Measurements from ENCODE around the gene PDK4. TPM values are rescaled to one million over a fixed set of nuclear protein-coding genes. Genes with fewer than 3 reads are reported as not detected.
"Not testable (repeated sequence)": the region's sequence is repeated elsewhere in the genome, so short reads cannot be mapped to it uniquely, and the experiment has no call there.

PDK4 gene
- total RNA-seq, 2 experiments from 2014 or later = not detected

DNA sequence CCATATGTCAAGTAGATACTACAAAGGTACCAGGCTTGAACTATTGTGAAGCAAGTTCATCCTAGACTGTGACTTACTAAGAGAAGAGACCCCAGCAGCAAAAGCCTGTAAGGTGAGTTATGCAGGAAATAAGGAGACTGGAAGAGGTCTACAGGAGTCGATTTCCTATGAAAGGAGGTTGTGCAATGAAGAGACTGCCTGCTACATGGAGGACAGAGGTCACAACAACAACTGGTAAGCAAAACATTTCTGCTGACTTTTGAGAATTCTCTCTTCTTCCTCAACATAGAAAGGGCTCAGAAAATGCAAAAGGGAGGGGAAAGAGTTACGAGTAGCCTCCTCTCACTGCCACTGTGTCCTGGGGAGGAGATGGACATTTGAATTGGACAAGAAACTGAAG is 42.4 kb downstream of the PDK4 start:
- DNase-seq (no peak), ATAC-seq (no peak)
- Mint-ChIP-seq H3K4me3 (no peak overlapping the region), H3K36me3 (ENCODE audit: low read depth) (no peaks in the 10 kb centered on the region), H3K4me1 (no peaks in the 10 kb centered on the region), H3K27me3 (peaks cover 11% of the 10 kb centered on the region), H3K27ac (no peak overlapping the region), H3K9me3 (ENCODE audit: low read depth) (no peaks in the 10 kb centered on the region)
- ChIA-PET POLR2A (no interaction called here), CTCF (no interaction called here)
- intact Hi-C loops (cut with DNase I, micrococcal nuclease) = no loop called here

- H3K27ac Mint-ChIP-seq = not testable (repeated sequence)
Measured at GRCh38 chr7:95552010-95552926, 44.0 kb downstream of the PDK4 start.

GRCh38 chr7:95550546-95550945 is 45.8 kb downstream of the PDK4 start:
- no peak for DNase-seq
- no peak for ATAC-seq
- Mint-ChIP-seq H3K4me1 (no peaks in the 10 kb centered on the region), H3K36me3 (ENCODE audit: low read depth) (no peaks in the 10 kb centered on the region), H3K27me3 (peaks cover 8% of the 10 kb centered on the region), H3K9me3 (ENCODE audit: low read depth) (no peaks in the 10 kb centered on the region), H3K4me3 (no peak overlapping the region), H3K27ac (no peak overlapping the region)
- intact Hi-C loops (cut with DNase I, micrococcal nuclease) = no loop called here
- POLR2A ChIA-PET = no interaction called here
- CTCF ChIA-PET = no interaction called here

More at GRCh38 chr7:95552010-95552926, 44.0 kb downstream of the PDK4 start:
- H3K9me3 Mint-ChIP-seq (ENCODE audit: low read depth); H3K4me3 Mint-ChIP-seq; DNase-seq; CTCF ChIA-PET; H3K27me3 Mint-ChIP-seq; H3K4me1 Mint-ChIP-seq; POLR2A ChIA-PET; ATAC-seq; intact Hi-C loops (cut with DNase I, micrococcal nuclease); H3K36me3 Mint-ChIP-seq (ENCODE audit: low read depth): not testable (repeated sequence)

- H3K36me3 Mint-ChIP-seq (ENCODE audit: low read depth) = no peaks in the 10 kb centered on the region
- no peak overlapping the region for H3K27ac Mint-ChIP-seq
- ChIA-PET CTCF (interaction anchor here (0.6 kb wide), 1 partner anchor 58 kb away, joined by 3 read pairs; no protein-coding TSS in a partner anchor), POLR2A (no interaction called here)
- no peak overlapping the region for H3K4me3 Mint-ChIP-seq
- no peaks in the 10 kb centered on the region for H3K4me1 Mint-ChIP-seq
- peak; percentile 36 for ATAC-seq
- peaks cover 10% of the 10 kb centered on the region for H3K27me3 Mint-ChIP-seq
- no peaks in the 10 kb centered on the region for H3K9me3 Mint-ChIP-seq (ENCODE audit: low read depth)
- DNase-seq = no peak
- intact Hi-C loops (cut with DNase I, micrococcal nuclease) = no loop called here
Measured at GRCh38 chr7:95549818-95550529, 46.3 kb downstream of the PDK4 start.

DNA sequence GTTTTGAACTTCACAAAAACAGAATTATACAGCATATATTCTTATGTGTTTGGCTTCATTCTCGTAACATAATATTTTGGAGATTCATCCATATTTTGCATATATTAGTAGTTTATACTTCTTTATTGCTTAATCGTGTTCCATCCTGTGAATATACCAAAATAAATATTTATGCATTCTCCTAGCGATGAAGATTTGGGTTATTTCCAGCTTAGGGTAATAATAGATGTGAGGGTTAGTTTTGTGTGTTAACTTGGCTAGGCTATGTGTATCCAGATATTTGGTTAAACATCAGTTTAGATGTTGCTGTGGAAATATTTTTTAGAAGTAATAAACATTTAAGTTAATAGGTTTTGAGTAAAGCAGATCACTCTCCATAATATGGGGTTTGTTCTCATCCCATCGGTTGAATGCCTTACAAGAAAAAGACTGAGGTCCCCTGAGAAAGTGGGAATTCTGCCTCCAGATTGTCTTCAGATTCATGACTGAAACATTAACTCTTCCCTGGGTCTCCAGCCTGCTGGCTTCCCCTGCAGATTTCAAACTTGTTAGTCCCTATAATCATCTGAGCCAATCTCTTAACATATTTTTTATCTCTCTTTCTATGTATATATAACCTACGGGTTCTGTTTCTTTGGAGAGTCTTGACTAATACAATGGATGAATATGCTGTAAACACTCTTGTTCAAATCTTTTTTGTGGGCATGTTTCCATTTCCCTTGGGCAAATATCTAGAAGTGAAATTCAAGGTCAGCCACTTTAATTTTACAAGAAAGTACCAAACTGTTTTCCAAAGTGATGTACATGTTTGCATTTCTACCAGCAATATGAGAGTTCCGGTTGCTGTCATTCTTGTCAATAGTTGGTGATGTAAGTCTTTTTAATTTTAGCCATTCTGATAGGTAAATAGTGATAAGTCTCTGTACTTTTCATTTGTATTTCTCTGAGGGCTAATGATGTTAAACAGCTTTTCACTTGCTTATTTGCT is 48.7 kb downstream of the PDK4 start:
- intact Hi-C loops (cut with DNase I, micrococcal nuclease) = no loop called here
- Mint-ChIP-seq H3K36me3 (ENCODE audit: low read depth) (no peaks in the 10 kb centered on the region), H3K9me3 (ENCODE audit: low read depth) (no peaks in the 10 kb centered on the region), H3K4me3 (no peak overlapping the region), H3K4me1 (no peaks in the 10 kb centered on the region), H3K27ac (no peak overlapping the region), H3K27me3 (peaks cover 11% of the 10 kb centered on the region)
- POLR2A ChIA-PET = no interaction called here
- CTCF ChIA-PET = no interaction called here
- no peak for DNase-seq
- ATAC-seq = no peak

GRCh38 chr7:95546647-95547046 is 49.7 kb downstream of the PDK4 start:
- no peak for ATAC-seq
- CTCF ChIA-PET = no interaction called here
- no peak overlapping the region for H3K4me3 Mint-ChIP-seq

GRCh38 chr7:95545673-95546072 is 50.6 kb downstream of the PDK4 start:
- no peaks in the 10 kb centered on the region for H3K9me3 Mint-ChIP-seq (ENCODE audit: low read depth)
- no peaks in the 10 kb centered on the region for H3K4me1 Mint-ChIP-seq
- peaks cover 10% of the 10 kb centered on the region for H3K27me3 Mint-ChIP-seq
- intact Hi-C loops (cut with DNase I, micrococcal nuclease) = no loop called here
- H3K4me3 Mint-ChIP-seq = no peak overlapping the region
- POLR2A ChIA-PET = no interaction called here
- H3K27ac Mint-ChIP-seq = no peak overlapping the region
- ATAC-seq (no peak), DNase-seq (no peak)
- H3K36me3 Mint-ChIP-seq (ENCODE audit: low read depth) = no peaks in the 10 kb centered on the region
- CTCF ChIA-PET = no interaction called here

More at GRCh38 chr7:95546647-95547046, 49.7 kb downstream of the PDK4 start:
- Mint-ChIP-seq H3K4me1 (no peaks in the 10 kb centered on the region), H3K36me3 (ENCODE audit: low read depth) (no peaks in the 10 kb centered on the region), H3K27me3 (peaks cover 11% of the 10 kb centered on the region), H3K9me3 (ENCODE audit: low read depth) (no peaks in the 10 kb centered on the region), H3K27ac (no peak overlapping the region)
- POLR2A ChIA-PET = no interaction called here
- no peak for DNase-seq
- intact Hi-C loops (cut with DNase I, micrococcal nuclease) = no loop called here

DNA sequence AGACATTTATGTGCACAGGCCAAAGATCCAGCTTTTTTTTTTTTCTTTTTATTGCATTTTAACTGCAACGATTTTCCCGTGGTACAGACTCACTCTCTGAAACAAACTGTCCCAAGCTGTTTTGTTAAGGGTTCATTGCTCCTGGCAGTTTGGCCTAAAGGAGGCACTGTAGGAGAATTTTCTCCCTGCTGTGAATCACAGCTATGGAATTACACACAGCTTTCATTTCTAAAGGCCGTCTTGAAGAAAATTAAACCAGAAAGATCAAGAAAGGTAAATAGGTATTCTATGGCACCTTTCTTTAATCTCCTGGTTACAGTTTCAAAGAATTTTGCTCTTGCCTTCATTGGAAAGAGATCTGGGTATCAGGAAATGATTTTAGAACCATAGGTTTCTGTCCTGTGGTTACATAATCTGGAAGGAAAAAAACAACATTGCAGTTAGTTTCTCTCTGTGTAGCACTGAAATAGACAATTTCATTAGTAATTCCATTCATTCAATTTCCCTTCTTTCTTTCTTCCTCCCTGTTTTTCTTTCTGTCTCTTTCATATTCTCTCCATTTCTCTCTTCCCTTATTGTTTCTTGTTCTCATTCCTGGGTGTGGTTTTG is 51.2 kb downstream of the PDK4 start:
- ATAC-seq (no peak), DNase-seq (no peak)
- H3K36me3 Mint-ChIP-seq (ENCODE audit: low read depth) = no peaks in the 10 kb centered on the region
- CTCF ChIA-PET = interaction anchor here (0.9 to 1.2 kb wide), 2 partner anchors 9 to 10 kb away, joined by 3 read pairs; no protein-coding TSS in a partner anchor
- H3K27ac Mint-ChIP-seq = no peak overlapping the region
- H3K9me3 Mint-ChIP-seq (ENCODE audit: low read depth) = no peaks in the 10 kb centered on the region
- H3K4me3 Mint-ChIP-seq = no peak overlapping the region
- intact Hi-C loops (cut with DNase I, micrococcal nuclease) = no loop called here
- no peaks in the 10 kb centered on the region for H3K4me1 Mint-ChIP-seq
- POLR2A ChIA-PET = no interaction called here
- peaks cover 11% of the 10 kb centered on the region for H3K27me3 Mint-ChIP-seq

- Mint-ChIP-seq H3K27ac (no peak overlapping the region), H3K4me3 (no peak overlapping the region), H3K27me3 (peaks cover 11% of the 10 kb centered on the region), H3K36me3 (ENCODE audit: low read depth) (no peaks in the 10 kb centered on the region), H3K9me3 (ENCODE audit: low read depth) (no peaks in the 10 kb centered on the region), H3K4me1 (no peaks in the 10 kb centered on the region)
- ChIA-PET CTCF (interaction anchor here (1.2 kb wide), 1 partner anchor 9 kb away, joined by 3 read pairs; no protein-coding TSS in a partner anchor), POLR2A (no interaction called here)
- ATAC-seq = no peak
- intact Hi-C loops (cut with DNase I, micrococcal nuclease) = no loop called here
- no peak for DNase-seq
Measured at GRCh38 chr7:95544171-95544570, 52.1 kb downstream of the PDK4 start.

DNA sequence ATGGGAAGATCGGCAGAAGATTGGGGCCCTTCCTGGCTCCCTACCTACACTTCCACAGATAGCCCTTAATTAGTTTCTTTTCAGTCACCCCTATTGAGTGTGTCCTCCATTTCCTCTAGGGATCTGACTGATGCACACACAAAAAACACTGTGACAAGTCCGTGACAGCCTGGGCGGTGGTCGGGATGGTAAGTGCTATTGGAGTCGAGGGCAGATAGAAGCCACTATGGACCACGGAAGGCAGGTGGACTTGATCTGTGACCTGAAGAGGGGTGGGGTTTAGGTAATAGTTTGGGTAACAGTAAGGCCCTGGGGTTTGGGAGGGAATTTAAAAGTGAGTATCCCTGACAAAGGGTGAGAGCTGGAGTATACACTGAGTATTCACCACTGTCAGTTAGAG is 53.0 kb downstream of the PDK4 start:
- no peaks in the 10 kb centered on the region for H3K9me3 Mint-ChIP-seq (ENCODE audit: low read depth)
- no peaks in the 10 kb centered on the region for H3K4me1 Mint-ChIP-seq
- intact Hi-C loops (cut with DNase I, micrococcal nuclease) = no loop called here
- H3K4me3 Mint-ChIP-seq = no peak overlapping the region
- no peak overlapping the region for H3K27ac Mint-ChIP-seq
- ATAC-seq = no peak
- H3K36me3 Mint-ChIP-seq (ENCODE audit: low read depth) = no peaks in the 10 kb centered on the region
- CTCF ChIA-PET = no interaction called here
- POLR2A ChIA-PET = no interaction called here
- H3K27me3 Mint-ChIP-seq = peaks cover 14% of the 10 kb centered on the region
- DNase-seq = no peak

GRCh38 chr7:95540366-95540765 is 56.0 kb downstream of the PDK4 start:
- Mint-ChIP-seq H3K9me3 (ENCODE audit: low read depth) (no peaks in the 10 kb centered on the region), H3K4me1 (no peaks in the 10 kb centered on the region), H3K27me3 (peaks cover 14% of the 10 kb centered on the region), H3K4me3 (no peak overlapping the region), H3K27ac (no peak overlapping the region), H3K36me3 (ENCODE audit: low read depth) (no peaks in the 10 kb centered on the region)
- DNase-seq (no peak), ATAC-seq (no peak)
- ChIA-PET CTCF (interaction anchor here (0.6 to 1.0 kb wide), 2 partner anchors 147 to 331 kb away, joined by 3 read pairs; no protein-coding TSS in a partner anchor), POLR2A (no interaction called here)
- intact Hi-C loops (cut with DNase I, micrococcal nuclease) = no loop called here

Data from activated CD4-positive, alpha-beta T cell treated with anti-CD3 and anti-CD28 coated beads for 36 hours (primary cell).